Measurements from ENCODE around the gene TP53BP2. TPM values are rescaled to one million over a fixed set of nuclear protein-coding genes. Genes with fewer than 3 reads are reported as not detected.
A peak's percentile ranks its signal among the peaks of the same experiment; 100 is the strongest.
"Not testable (repeated sequence)": the region's sequence is repeated elsewhere in the genome, so short reads cannot be mapped to it uniquely, and the experiment has no call there.

The TP53BP2 gene
- total and polyA plus RNA-seq, 2 donors (not counting 3 experiments of a cell fraction or from before 2014, with no cell fraction given): 21.9 to 51.9 TPM

DNA sequence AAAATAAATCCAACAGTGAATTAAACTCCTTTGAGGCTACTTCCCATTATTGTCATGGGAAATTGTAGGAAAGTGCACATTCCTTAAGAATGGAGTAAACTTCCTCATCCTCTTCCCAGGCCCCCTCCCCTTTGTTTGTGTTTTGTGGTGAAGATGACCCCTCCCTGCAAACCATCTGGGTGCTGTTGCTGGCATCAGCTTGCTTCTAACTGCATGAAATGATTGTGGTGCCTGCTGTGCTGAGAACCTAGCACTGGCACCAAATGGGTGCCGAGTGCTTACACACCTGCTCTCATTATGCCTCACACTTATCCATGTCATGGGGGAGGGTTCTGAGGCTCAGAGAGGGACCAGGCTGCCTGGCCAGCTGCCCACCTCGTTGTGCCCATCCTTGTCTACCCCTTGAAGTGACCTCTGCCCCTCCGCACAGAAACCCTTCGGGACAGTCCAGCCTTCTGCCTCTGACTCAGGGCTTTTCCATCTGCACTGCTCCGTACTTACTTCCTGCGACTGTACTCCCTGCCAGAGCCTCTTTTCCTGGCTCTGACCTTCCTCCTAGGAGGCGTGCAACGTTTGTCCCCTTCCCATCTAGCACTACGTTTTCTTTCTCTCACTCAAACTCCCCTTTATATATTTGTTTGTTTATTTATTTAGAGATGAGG, 102.8 kb downstream of the TP53BP2 start:
- intact Hi-C loops (cut with micrococcal nuclease): loop anchor here (1.0 to 2.0 kb wide), 4 partner anchors 10 to 29 kb away; no protein-coding TSS in a partner anchor
- DNase-seq (ENCODE audit: low read depth, low spot score): peak; percentile 71
- FAIRE-seq: peak; percentile 94
- H2AFZ ChIP-seq (ENCODE audit: low read depth, low read length): no peak overlapping the region
- no peaks in the 10 kb centered on the region for H4K20me1 ChIP-seq (replicated peaks; ENCODE audit: control insufficient read depth, extremely low read depth, insufficient read depth, low read length)
- H3K9ac ChIP-seq (replicated peaks; ENCODE audit: extremely low read depth, insufficient read depth, low read length): peak overlapping the region; percentile 40
- dilution Hi-C loops (cut with MboI; ENCODE audit: extremely low pct_ligation_motif_present, low sequenced_read_pairs): no loop called here
- H3K9me3 ChIP-seq (replicated peaks; ENCODE audit: control insufficient read depth, insufficient read depth, low read length): no peaks in the 10 kb centered on the region
- H3K36me3 ChIP-seq (ENCODE audit: control insufficient read depth in 2 of 2, extremely low read depth in 1 of 2, insufficient read depth in 2 of 2, low read length in 2 of 2): peaks cover 10 to 25% of the 10 kb centered on the region in 2 experiments
- no peaks in the 10 kb centered on the region for H3K27me3 ChIP-seq (ENCODE audit: control insufficient read depth in 2 of 2, insufficient read depth in 2 of 2, low read length in 2 of 2)
- H3K79me2 ChIP-seq (ENCODE audit: control insufficient read depth, insufficient read depth, low read length): peaks cover 53% of the 10 kb centered on the region
- no peak overlapping the region for H3K4me3 ChIP-seq (replicated peaks in 1 of 3; ENCODE audit: insufficient read depth in 1 of 3, low read depth in 1 of 3, low read length in 3 of 3)
- H3K4me2 ChIP-seq (ENCODE audit: insufficient read depth, low read length): peak overlapping the region; percentile 18
- BruUV-seq (replicated peaks): no TSS peak
- POLR2A ChIA-PET: interaction anchor here (0.5 to 1.7 kb wide), 3 partner anchors 12 to 88 kb away, joined by 3 to 8 read pairs (median 3); no protein-coding TSS in a partner anchor
- H3K9me1 ChIP-seq (replicated peaks; ENCODE audit: control insufficient read depth, extremely low read depth, insufficient read depth, low read length): no peaks in the 10 kb centered on the region
- peak overlapping the region; percentile 85 for H3K27ac ChIP-seq (ENCODE audit: insufficient read depth, low read depth, low read length)
- TF ChIP-seq JUN (IDR thresholded peaks at IDR 0.05; ENCODE audit: borderline replicate concordance, insufficient read depth, insufficient read length, low read depth): peak; percentile 48
- TF ChIP-seq MAX (IDR thresholded peaks at IDR 0.05; ENCODE audit: insufficient read depth, insufficient read length): no peak
- peak; percentile 58 for TF ChIP-seq FOS (IDR thresholded peaks at IDR 0.05; ENCODE audit: borderline replicate concordance, insufficient read depth, low read length)
- peak; percentile 64 for TF ChIP-seq POLR2AphosphoS5 (IDR thresholded peaks at IDR 0.05; ENCODE audit: insufficient read depth, low read depth, low read length)
- TF ChIP-seq MYC (IDR thresholded peaks at IDR 0.05; ENCODE audit: low read depth, low read length): no peak
- H3K4me1 ChIP-seq (ENCODE audit: control insufficient read depth, extremely low read depth, insufficient read depth, low read length): peaks cover 48% of the 10 kb centered on the region
- CTCF ChIA-PET: interaction anchor here (1.5 to 2.5 kb wide), 4 partner anchors 12 to 45 kb away, joined by 4 to 17 read pairs (median 8); no protein-coding TSS in a partner anchor

- DNase-seq (ENCODE audit: low read depth, low spot score) (peak; percentile 72), FAIRE-seq (peak; percentile 97)
- no peaks in the 10 kb centered on the region for H3K27me3 ChIP-seq (ENCODE audit: control insufficient read depth in 2 of 2, insufficient read depth in 2 of 2, low read length in 2 of 2)
- BruUV-seq (replicated peaks): no TSS peak
- dilution Hi-C loops (cut with MboI; ENCODE audit: extremely low pct_ligation_motif_present, low sequenced_read_pairs) (no loop called here), intact Hi-C loops (cut with micrococcal nuclease) (loop anchor here (1.0 to 2.0 kb wide), 2 partner anchors 9 to 15 kb away; no protein-coding TSS in a partner anchor)
- no peak overlapping the region for H2AFZ ChIP-seq (ENCODE audit: low read depth, low read length)
- H4K20me1 ChIP-seq (replicated peaks; ENCODE audit: control insufficient read depth, extremely low read depth, insufficient read depth, low read length): no peaks in the 10 kb centered on the region
- peak overlapping the region; percentile 63 for H3K27ac ChIP-seq (ENCODE audit: insufficient read depth, low read depth, low read length)
- no peak overlapping the region for H3K9ac ChIP-seq (replicated peaks; ENCODE audit: extremely low read depth, insufficient read depth, low read length)
- H3K4me3 ChIP-seq (replicated peaks in 1 of 3; ENCODE audit: insufficient read depth in 1 of 3, low read depth in 1 of 3, low read length in 3 of 3): no peak overlapping the region
- ChIA-PET POLR2A (interaction anchor here (1.7 kb wide), 1 partner anchor 11 kb away, joined by 8 read pairs; no protein-coding TSS in a partner anchor), CTCF (interaction anchor here (0.8 to 2.5 kb wide), 9 partner anchors 9 to 43 kb away, joined by 3 to 17 read pairs (median 4); partner anchors contain the start of gene CAPN2)
- peaks cover 10 to 20% of the 10 kb centered on the region in 2 experiments for H3K36me3 ChIP-seq (ENCODE audit: control insufficient read depth in 2 of 2, extremely low read depth in 1 of 2, insufficient read depth in 2 of 2, low read length in 2 of 2)
- no peaks in the 10 kb centered on the region for H3K9me1 ChIP-seq (replicated peaks; ENCODE audit: control insufficient read depth, extremely low read depth, insufficient read depth, low read length)
- peak; percentile 57 for TF ChIP-seq POLR2AphosphoS5 (IDR thresholded peaks at IDR 0.05; ENCODE audit: insufficient read depth, low read depth, low read length)
- TF ChIP-seq EZH2 (IDR thresholded peaks at IDR 0.05; ENCODE audit: borderline replicate concordance, low read depth, low read length, severe bottlenecking): no peak
- no peak for TF ChIP-seq MAX (IDR thresholded peaks at IDR 0.05; ENCODE audit: insufficient read depth, insufficient read length)
- no peaks in the 10 kb centered on the region for H3K9me3 ChIP-seq (replicated peaks; ENCODE audit: control insufficient read depth, insufficient read depth, low read length)
- no peak overlapping the region for H3K4me2 ChIP-seq (ENCODE audit: insufficient read depth, low read length)
- H3K4me1 ChIP-seq (ENCODE audit: control insufficient read depth, extremely low read depth, insufficient read depth, low read length): peaks cover 42% of the 10 kb centered on the region
- H3K79me2 ChIP-seq (ENCODE audit: control insufficient read depth, insufficient read depth, low read length): peaks cover 60% of the 10 kb centered on the region
These were observed 103.9 kb downstream of the TP53BP2 start for GRCh38 chr1:223741861-223742260.

DNA sequence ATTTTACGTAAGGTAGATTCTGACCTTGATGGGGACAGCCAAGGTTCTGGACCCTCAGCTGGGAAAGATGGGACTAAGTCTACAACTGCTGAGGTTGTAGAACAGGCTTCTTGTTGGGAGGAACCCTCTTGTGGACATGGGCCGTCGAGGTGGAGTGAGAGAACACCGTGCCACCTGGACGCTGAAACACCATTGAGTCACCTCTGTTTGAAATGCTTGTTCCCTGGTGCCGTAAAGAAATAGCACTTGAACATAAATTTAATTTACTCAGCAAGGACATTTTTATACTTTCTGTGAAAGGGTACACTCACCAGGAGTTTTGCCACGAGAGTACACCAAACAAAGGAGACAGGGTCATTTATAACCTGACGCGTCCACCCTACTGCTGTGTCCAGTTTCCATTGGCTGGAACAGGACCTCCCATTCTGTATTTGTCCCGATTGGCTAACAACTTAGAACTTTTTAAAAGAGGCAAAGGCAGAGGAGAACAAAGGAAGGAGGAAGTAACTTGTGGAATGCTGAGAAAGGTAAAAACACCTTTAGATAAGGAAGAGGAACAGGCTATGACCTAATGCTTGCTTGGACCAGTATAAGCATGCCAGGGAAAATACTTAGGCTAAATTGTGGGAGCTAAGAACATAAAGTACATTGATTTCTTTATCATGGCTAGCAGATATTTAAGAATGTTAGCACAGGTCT, 105.6 kb downstream of the TP53BP2 start:
- H3K27me3 ChIP-seq (ENCODE audit: control insufficient read depth in 2 of 2, insufficient read depth in 2 of 2, low read length in 2 of 2); H3K4me3 ChIP-seq (replicated peaks in 1 of 3; ENCODE audit: insufficient read depth in 1 of 3, low read depth in 1 of 3, low read length in 3 of 3); POLR2A ChIA-PET; FAIRE-seq; H3K27ac ChIP-seq (ENCODE audit: insufficient read depth, low read depth, low read length); H3K9me1 ChIP-seq (replicated peaks; ENCODE audit: control insufficient read depth, extremely low read depth, insufficient read depth, low read length); H3K9me3 ChIP-seq (replicated peaks; ENCODE audit: control insufficient read depth, insufficient read depth, low read length); H3K9ac ChIP-seq (replicated peaks; ENCODE audit: extremely low read depth, insufficient read depth, low read length); DNase-seq (ENCODE audit: low read depth, low spot score); H3K36me3 ChIP-seq (ENCODE audit: control insufficient read depth in 2 of 2, extremely low read depth in 1 of 2, insufficient read depth in 2 of 2, low read length in 2 of 2); H2AFZ ChIP-seq (ENCODE audit: low read depth, low read length); H4K20me1 ChIP-seq (replicated peaks; ENCODE audit: control insufficient read depth, extremely low read depth, insufficient read depth, low read length); BruUV-seq (replicated peaks); dilution Hi-C loops (cut with MboI; ENCODE audit: extremely low pct_ligation_motif_present, low sequenced_read_pairs); H3K4me2 ChIP-seq (ENCODE audit: insufficient read depth, low read length); intact Hi-C loops (cut with micrococcal nuclease): not testable (repeated sequence)
- peaks cover 52% of the 10 kb centered on the region for H3K4me1 ChIP-seq (ENCODE audit: control insufficient read depth, extremely low read depth, insufficient read depth, low read length)
- CTCF ChIA-PET: interaction anchor here (0.8 to 2.6 kb wide), 3 partner anchors 9 to 24 kb away, joined by 3 to 8 read pairs (median 6); no protein-coding TSS in a partner anchor
- peaks cover 68% of the 10 kb centered on the region for H3K79me2 ChIP-seq (ENCODE audit: control insufficient read depth, insufficient read depth, low read length)
